Measurements from ENCODE around the gene ADGRG1.

Gene ADGRG1

DNA sequence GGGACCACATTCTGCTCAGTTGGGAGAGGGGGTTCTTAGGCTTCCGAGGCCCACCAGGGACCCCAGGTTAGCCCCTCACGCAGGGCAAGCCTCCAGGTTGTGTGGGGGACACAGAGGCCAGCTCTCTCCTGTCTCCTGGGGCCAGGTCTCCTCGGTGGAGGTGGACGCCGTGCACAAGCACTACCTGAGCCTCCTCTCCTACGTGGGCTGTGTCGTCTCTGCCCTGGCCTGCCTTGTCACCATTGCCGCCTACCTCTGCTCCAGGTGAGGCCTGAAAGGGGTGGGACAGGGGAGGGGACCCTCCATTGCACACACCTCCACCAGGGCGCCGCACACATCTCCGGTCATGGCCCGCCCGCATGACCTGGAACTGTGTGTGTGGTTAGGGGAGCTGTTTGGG lies 28.8 kb downstream of the ADGRG1 start:
- no peak overlapping the region for H3K4me3 Mint-ChIP-seq
- H3K9me3 Mint-ChIP-seq (ENCODE audit: low read depth) = no peaks in the 10 kb centered on the region
- H3K4me1 Mint-ChIP-seq (ENCODE audit: low read depth) = no peaks in the 10 kb centered on the region
- no peak overlapping the region for H3K27ac Mint-ChIP-seq
- no peaks in the 10 kb centered on the region for H3K36me3 Mint-ChIP-seq
- no peaks in the 10 kb centered on the region for H3K27me3 Mint-ChIP-seq

DNA sequence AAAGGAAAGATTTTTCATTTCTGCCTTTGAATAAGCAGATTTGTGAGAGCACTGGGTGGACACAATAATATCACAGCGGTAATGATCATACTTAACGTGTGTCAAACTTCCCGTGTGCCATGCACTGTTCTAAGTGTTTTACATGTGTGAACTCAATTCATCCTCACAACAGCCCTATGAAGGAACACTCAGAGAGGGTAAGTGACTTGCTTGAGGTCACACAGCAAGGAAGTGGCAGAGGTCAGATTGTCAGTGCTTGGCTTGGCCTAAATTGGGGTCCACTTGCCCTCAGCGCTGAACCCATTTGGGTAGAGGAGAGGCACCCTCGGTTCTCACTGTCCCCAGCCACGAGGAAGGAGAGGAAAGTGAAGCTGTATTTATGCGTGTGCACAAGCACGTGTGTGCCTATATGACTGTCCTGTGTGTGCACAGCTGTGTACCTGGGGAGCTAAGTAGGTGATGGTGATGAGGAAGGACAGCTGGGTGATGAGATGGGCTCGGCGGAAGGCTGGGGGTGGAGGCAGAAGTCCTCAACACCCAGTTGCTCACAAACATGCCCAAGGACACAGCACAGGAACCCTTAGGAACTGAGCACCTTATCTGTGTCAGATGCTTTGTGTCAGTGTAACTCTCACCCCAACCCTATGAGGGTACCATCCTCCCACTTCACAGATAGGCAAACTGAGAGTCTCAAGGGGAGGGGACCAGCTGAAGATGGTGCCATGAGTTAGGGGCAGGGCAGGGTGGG lies 29.9 kb downstream of the ADGRG1 start:
- Mint-ChIP-seq H3K9me3 (ENCODE audit: low read depth) (no peaks in the 10 kb centered on the region), H3K4me1 (ENCODE audit: low read depth) (no peaks in the 10 kb centered on the region), H3K4me3 (no peak overlapping the region), H3K27ac (no peak overlapping the region), H3K27me3 (no peaks in the 10 kb centered on the region), H3K36me3 (no peaks in the 10 kb centered on the region)

DNA sequence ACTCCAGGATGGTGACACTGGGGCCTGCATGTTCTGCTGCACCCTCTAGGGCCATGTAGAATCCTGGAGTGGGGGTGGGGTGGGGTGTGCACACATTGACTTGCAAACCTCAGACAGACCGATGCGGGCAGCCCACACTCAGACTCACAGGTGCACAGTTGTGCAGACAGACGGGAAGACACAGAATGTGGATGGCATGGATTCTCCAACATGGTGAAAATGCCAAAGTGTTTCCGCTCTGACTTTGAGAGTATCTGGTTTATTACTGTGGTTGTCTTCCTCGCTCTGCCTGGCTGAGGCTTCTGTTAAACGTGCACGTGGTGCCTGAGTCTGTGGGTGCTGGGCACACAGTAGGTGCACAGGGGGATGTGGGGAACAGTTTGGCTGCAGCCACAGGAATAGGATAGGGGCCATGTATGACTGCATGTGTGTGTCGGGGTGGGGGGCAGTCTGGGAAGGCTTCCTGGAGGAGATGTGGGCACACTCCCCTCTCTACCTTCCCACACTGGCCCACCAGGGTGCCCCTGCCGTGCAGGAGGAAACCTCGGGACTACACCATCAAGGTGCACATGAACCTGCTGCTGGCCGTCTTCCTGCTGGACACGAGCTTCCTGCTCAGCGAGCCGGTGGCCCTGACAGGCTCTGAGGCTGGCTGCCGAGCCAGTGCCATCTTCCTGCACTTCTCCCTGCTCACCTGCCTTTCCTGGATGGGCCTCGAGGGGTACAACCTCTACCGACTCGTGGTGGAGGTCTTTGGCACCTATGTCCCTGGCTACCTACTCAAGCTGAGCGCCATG lies 30.6 kb downstream of the ADGRG1 start:
- no peaks in the 10 kb centered on the region for H3K36me3 Mint-ChIP-seq
- H3K4me1 Mint-ChIP-seq (ENCODE audit: low read depth) = no peaks in the 10 kb centered on the region
- no peak overlapping the region for H3K27ac Mint-ChIP-seq
- no peaks in the 10 kb centered on the region for H3K27me3 Mint-ChIP-seq
- no peak overlapping the region for H3K4me3 Mint-ChIP-seq
- no peaks in the 10 kb centered on the region for H3K9me3 Mint-ChIP-seq (ENCODE audit: low read depth)

DNA sequence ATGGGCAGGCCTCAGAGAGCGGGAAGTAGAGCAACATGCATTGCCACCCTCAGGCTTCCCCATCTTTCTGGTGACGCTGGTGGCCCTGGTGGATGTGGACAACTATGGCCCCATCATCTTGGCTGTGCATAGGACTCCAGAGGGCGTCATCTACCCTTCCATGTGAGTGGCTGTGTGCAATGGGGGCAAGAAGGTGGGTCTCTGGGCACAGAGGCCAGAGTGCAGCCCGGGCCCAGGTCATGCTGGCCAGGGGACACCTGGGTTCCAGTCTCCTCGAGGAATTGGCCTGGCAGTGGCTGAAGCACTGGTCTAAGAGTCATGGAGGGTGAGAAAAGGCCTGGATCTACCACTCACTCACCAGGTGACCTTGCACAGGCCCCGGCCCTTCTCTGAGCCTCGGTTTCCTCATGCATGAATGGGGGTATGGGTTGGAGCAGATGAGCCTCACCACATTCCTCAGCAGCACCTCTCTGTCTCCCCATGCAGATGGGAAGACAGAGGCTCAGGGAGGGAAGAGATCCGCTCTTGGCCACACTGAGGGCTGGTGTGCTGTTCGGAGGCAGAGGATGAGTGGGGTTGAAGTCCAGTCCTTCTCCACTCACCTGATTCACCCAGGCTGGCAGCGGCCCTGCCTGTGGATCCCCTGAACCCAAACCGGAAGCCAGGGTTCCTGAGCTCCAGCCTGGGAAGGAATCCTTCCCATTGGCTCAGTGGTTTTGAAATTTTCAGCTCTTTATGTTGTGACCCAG lies 32.5 kb downstream of the ADGRG1 start:
- H3K27ac Mint-ChIP-seq = no peak overlapping the region
- H3K9me3 Mint-ChIP-seq (ENCODE audit: low read depth) = no peaks in the 10 kb centered on the region
- H3K4me3 Mint-ChIP-seq = no peak overlapping the region
- H3K27me3 Mint-ChIP-seq = no peaks in the 10 kb centered on the region
- H3K36me3 Mint-ChIP-seq = no peaks in the 10 kb centered on the region
- H3K4me1 Mint-ChIP-seq (ENCODE audit: low read depth) = no peaks in the 10 kb centered on the region

DNA sequence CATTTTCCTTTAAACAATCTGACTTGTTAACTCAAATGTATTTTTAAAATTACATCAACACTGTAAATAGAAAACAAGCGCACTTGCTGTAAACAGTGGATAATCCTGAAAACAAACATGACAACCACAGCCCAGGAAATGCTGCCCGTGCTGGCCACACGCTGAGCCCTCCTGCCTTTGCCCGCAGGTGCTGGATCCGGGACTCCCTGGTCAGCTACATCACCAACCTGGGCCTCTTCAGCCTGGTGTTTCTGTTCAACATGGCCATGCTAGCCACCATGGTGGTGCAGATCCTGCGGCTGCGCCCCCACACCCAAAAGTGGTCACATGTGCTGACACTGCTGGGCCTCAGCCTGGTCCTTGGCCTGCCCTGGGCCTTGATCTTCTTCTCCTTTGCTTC lies 33.1 kb downstream of the ADGRG1 start:
- H3K9me3 Mint-ChIP-seq (ENCODE audit: low read depth) = no peaks in the 10 kb centered on the region
- no peaks in the 10 kb centered on the region for H3K36me3 Mint-ChIP-seq
- no peaks in the 10 kb centered on the region for H3K27me3 Mint-ChIP-seq
- H3K4me1 Mint-ChIP-seq (ENCODE audit: low read depth) = no peaks in the 10 kb centered on the region
- no peak overlapping the region for H3K27ac Mint-ChIP-seq
- no peak overlapping the region for H3K4me3 Mint-ChIP-seq

DNA sequence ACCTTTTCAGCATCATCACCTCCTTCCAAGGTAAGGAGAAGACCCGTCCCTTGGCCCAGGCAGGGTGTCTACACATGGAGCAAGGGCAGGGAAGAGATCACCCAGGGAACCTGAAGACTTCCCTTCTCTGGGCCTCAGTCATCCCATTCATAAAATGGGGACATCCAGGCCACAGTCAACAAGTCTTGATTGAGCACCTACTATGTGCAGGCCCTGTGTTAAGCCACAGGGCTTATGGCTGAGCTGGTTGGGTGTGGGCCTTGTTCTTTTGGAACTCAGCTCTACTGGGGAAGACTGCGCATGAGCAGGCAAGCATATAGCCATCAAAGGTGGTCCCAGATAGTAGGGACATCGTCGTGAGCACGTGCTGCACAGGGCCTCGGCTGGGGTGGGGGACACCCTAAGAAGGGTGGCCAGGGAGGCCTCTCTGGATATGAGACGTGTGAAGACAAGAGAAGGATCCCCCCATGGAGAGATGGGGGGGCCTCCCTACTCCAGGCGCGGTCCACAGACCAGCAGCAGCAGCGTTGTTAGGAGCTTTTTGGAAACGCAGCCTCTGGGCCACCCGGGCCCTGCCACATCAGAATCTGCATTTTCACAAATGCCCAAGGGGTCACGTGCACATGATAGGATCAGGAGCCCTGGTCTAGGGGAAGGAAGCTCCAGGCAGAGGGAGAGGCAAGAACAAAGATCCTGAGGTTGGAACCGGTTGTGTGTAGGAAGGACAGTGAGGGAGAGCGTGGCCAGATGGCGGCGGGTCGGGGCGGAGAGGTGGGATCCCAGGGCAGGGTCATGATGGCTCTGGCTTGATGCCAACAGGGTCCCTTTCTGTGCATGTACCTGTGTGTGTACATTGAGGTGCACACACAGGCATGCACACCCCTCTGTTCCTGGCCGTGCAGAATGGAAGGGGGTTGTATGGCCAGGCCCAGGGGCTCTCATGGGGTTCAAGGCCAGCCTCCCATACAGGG lies 33.8 kb downstream of the ADGRG1 start:
- no peaks in the 10 kb centered on the region for H3K27me3 Mint-ChIP-seq
- H3K9me3 Mint-ChIP-seq (ENCODE audit: low read depth) = no peaks in the 10 kb centered on the region
- H3K4me1 Mint-ChIP-seq (ENCODE audit: low read depth) = no peaks in the 10 kb centered on the region
- no peaks in the 10 kb centered on the region for H3K36me3 Mint-ChIP-seq
- no peak overlapping the region for H3K27ac Mint-ChIP-seq
- no peak overlapping the region for H3K4me3 Mint-ChIP-seq

DNA sequence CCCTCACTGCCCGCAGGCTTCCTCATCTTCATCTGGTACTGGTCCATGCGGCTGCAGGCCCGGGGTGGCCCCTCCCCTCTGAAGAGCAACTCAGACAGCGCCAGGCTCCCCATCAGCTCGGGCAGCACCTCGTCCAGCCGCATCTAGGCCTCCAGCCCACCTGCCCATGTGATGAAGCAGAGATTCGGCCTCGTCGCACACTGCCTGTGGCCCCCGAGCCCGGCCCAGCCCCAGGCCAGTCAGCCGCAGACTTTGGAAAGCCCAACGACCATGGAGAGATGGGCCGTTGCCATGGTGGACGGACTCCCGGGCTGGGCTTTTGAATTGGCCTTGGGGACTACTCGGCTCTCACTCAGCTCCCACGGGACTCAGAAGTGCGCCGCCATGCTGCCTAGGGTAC lies 35.0 kb downstream of the ADGRG1 start:
- no peak overlapping the region for H3K27ac Mint-ChIP-seq
- no peaks in the 10 kb centered on the region for H3K27me3 Mint-ChIP-seq
- no peaks in the 10 kb centered on the region for H3K9me3 Mint-ChIP-seq (ENCODE audit: low read depth)
- no peaks in the 10 kb centered on the region for H3K36me3 Mint-ChIP-seq
- no peak overlapping the region for H3K4me3 Mint-ChIP-seq
- H3K4me1 Mint-ChIP-seq (ENCODE audit: low read depth) = no peaks in the 10 kb centered on the region

DNA sequence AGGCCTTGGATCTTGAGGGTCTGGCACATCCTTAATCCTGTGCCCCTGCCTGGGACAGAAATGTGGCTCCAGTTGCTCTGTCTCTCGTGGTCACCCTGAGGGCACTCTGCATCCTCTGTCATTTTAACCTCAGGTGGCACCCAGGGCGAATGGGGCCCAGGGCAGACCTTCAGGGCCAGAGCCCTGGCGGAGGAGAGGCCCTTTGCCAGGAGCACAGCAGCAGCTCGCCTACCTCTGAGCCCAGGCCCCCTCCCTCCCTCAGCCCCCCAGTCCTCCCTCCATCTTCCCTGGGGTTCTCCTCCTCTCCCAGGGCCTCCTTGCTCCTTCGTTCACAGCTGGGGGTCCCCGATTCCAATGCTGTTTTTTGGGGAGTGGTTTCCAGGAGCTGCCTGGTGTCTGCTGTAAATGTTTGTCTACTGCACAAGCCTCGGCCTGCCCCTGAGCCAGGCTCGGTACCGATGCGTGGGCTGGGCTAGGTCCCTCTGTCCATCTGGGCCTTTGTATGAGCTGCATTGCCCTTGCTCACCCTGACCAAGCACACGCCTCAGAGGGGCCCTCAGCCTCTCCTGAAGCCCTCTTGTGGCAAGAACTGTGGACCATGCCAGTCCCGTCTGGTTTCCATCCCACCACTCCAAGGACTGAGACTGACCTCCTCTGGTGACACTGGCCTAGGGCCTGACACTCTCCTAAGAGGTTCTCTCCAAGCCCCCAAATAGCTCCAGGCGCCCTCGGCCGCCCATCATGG lies 35.7 kb downstream of the ADGRG1 start:
- Mint-ChIP-seq H3K9me3 (ENCODE audit: low read depth) (no peaks in the 10 kb centered on the region), H3K36me3 (no peaks in the 10 kb centered on the region), H3K4me1 (ENCODE audit: low read depth) (no peaks in the 10 kb centered on the region), H3K4me3 (no peak overlapping the region), H3K27me3 (no peaks in the 10 kb centered on the region), H3K27ac (no peak overlapping the region)

DNA sequence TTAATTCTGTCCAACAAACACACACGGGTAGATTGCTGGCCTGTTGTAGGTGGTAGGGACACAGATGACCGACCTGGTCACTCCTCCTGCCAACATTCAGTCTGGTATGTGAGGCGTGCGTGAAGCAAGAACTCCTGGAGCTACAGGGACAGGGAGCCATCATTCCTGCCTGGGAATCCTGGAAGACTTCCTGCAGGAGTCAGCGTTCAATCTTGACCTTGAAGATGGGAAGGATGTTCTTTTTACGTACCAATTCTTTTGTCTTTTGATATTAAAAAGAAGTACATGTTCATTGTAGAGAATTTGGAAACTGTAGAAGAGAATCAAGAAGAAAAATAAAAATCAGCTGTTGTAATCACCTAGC lies 36.2 kb downstream of the ADGRG1 start:
- H3K27ac Mint-ChIP-seq = no peak overlapping the region

DNA sequence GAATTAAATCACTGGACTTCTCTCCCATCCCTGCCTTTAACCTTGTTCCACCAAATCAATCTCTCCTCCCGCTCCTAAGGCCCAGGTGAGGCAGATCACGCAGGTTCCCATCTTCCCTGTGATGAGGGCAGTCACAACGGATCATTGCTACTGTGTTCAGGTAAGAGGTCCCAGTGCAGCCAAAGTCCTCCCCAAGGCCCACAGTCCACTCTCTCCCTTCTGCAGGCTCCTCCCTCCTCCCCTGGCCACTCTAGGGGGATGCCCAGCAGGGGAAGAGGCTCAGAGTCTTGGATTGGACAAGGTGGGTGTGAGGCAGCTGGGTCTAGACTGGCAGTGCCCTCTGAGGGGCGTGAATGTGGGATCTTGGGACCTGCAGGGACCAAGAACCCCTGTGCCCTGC lies 37.1 kb downstream of the ADGRG1 start:
- Mint-ChIP-seq H3K4me3 (no peak overlapping the region), H3K36me3 (no peaks in the 10 kb centered on the region), H3K9me3 (ENCODE audit: low read depth) (no peaks in the 10 kb centered on the region), H3K4me1 (ENCODE audit: low read depth) (no peaks in the 10 kb centered on the region), H3K27ac (no peak overlapping the region), H3K27me3 (no peaks in the 10 kb centered on the region)

More for the DNA sequence above, 36.2 kb downstream of the ADGRG1 start:
- no peak overlapping the region for H3K4me3 Mint-ChIP-seq
- no peaks in the 10 kb centered on the region for H3K9me3 Mint-ChIP-seq (ENCODE audit: low read depth)
- H3K36me3 Mint-ChIP-seq = no peaks in the 10 kb centered on the region
- no peaks in the 10 kb centered on the region for H3K27me3 Mint-ChIP-seq
- no peaks in the 10 kb centered on the region for H3K4me1 Mint-ChIP-seq (ENCODE audit: low read depth)

DNA sequence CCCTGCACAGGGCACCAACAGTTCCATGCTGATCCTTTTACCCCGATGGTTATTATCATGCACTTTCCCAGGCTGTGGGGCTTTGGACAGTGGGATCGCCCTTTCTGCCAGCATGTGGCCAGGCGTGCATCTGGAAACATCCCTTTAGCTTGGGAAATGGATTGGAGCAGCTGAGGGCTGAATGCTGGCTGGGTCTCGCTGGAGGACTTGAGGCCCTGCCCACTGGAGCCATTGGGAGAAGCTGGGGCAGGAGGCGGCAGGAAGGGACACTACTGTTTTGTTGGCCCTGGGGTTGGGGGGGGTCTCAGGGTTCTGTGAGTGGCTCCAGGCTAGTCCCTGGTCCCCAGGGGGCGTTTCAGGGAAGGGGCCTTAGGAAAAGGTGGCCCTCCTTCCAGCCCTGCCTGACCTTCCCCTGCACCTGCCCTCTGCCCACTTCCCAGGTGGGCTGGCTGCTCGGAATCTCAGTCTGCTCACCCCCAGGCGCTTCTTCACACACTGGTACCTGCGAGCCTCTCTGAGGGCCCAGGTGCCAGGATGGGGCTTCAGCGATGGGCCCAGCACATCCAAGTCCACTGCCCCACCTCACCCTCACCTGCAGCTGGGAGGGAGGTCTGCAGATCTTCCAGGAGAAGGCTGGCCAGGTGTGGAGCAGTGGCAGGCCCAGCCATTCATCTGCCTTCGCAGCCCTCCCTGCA lies 38.1 kb downstream of the ADGRG1 start:
- no peaks in the 10 kb centered on the region for H3K27me3 Mint-ChIP-seq

DNA sequence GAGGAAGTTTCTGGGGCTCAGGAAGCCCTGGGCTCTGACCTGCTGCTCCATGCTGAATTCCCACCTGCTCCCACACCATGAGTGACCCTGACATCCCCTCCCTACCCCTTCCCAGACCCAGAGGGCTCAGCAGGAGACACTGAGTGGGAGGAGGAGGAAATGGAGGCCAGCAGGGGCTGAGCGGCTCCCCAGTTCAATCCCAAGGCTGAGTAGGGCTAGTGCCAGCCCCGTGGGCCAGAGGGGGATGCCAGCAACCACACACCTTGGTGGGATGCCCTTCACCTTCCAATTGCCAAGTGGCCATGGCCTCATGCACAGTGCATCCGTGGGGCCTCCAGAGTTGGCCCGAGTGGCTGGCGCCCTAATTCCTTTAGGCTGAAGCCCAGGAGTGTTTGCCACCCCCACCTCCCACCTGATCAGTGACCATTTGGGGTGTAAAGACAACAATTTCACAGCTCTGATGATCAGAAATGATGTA lies 38.7 kb downstream of the ADGRG1 start:
- no peak overlapping the region for H3K27ac Mint-ChIP-seq
- H3K36me3 Mint-ChIP-seq = no peaks in the 10 kb centered on the region
- no peaks in the 10 kb centered on the region for H3K9me3 Mint-ChIP-seq (ENCODE audit: low read depth)
- H3K4me1 Mint-ChIP-seq (ENCODE audit: low read depth) = no peaks in the 10 kb centered on the region
- no peak overlapping the region for H3K4me3 Mint-ChIP-seq
- no peaks in the 10 kb centered on the region for H3K27me3 Mint-ChIP-seq

More for the DNA sequence above, 38.1 kb downstream of the ADGRG1 start:
- Mint-ChIP-seq H3K27ac (no peak overlapping the region), H3K9me3 (ENCODE audit: low read depth) (no peaks in the 10 kb centered on the region), H3K4me3 (no peak overlapping the region), H3K4me1 (ENCODE audit: low read depth) (no peaks in the 10 kb centered on the region), H3K36me3 (no peaks in the 10 kb centered on the region)

DNA sequence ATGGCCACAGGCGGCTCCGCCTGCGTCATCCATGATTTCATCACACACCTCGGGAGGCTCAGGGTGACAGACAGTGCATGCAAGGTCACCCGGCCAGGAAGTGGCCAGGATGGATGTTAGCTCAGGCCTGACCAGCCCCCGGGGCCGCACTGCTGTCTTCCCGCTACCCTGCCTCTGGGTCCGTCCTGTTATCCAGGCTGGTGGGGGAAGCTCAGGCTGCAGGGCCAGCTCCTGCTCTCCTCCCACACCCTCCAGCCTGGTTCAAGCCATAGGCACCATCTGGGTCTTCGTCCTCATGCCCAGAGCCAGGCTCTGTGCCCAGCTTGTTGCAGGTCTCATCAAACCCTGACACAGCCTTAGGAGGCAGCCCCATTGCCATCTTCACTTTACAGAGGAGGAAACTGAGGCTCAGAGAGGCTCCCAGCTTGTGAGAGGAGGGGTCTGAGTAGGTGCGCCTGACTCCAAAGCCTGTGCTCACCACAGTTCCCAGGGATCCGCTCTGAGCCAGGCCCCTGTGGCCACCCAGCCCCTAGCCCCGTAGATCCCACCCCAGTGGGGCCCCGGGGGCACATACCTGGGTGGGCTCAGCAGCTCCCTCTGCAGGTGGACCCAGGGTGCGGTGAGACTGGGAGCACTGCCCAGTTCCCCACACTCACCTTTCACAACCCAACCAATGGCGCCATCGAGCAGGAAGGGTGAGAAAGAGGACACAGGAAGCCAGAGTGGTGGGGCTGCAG lies 39.3 kb downstream of the ADGRG1 start:
- Mint-ChIP-seq H3K27me3 (no peaks in the 10 kb centered on the region), H3K4me1 (ENCODE audit: low read depth) (no peaks in the 10 kb centered on the region), H3K4me3 (no peak overlapping the region), H3K36me3 (no peaks in the 10 kb centered on the region), H3K27ac (no peak overlapping the region), H3K9me3 (ENCODE audit: low read depth) (no peaks in the 10 kb centered on the region)

Measured in activated naive CD8-positive, alpha-beta T cell (primary cell).